Midbrain (tissue), 1 donor: ENCODE data around the gene B3GALNT1.
"Not testable (repeated sequence)": the region's sequence is repeated elsewhere in the genome, so short reads cannot be mapped to it uniquely, and the experiment has no call there.

Experiments used
- DNase-seq: peaks from one replicate; lab custom pipeline; 2025; lab: John Stamatoyannopoulos, UW

Gene B3GALNT1

DNA sequence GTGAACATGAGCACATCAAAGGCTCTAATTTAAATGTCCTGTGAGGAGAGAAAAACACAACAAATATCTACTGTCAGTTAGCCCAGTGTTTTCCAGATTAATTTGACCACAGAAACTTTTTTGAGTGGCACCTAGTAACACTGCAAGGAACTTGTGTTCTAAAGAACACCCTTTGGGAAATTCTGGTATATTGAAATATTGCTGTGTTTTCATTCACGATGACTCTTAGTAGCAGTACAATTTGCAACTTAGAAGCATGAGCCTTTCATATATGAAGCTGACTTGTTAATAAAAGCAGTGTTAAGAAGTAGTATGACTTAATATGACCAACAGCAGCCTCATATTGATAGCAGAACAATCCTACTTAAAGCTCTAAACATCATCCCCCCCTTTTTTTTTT, 32.0 kb downstream of the B3GALNT1 start:
- no peak for DNase-seq

DNA sequence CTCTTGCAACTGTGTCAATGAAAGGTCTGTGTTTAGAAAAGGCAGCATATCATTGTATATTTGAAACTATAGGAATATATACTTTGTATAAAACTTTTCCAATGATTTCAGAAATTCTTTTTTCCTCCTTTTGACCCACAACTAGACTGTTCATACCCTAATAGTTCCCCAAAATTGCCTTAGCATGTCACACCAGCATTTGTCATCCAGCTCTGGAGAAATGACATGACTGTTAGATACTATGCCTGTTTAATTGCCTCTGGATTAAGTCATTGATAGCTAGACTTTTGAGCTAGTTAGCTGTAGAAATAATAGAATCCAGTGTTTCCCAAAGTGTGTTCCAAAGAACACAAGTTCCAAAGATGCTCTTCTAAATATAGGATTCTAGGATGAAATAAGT, 32.4 kb downstream of the B3GALNT1 start:
- DNase-seq, result no peak

DNA sequence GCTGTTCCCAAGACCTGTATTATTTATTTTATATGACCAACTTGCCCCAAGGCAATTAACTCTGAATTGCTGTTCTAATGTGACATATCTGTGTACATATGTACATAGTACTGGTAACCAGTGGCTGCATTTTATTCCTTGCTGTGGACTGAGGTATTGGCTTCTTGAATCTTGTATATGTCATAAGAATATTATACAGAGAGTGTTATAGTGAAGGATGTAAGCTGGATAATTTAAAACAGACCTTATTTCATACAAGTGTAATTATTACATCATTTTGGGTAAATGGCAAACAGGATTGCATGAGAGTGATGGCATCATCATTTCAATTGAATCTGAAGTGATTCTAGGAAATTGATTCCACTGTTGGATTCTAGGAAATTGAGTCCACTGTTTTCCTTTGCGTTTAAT, 32.9 kb downstream of the B3GALNT1 start:
- DNase-seq, result no peak

DNA sequence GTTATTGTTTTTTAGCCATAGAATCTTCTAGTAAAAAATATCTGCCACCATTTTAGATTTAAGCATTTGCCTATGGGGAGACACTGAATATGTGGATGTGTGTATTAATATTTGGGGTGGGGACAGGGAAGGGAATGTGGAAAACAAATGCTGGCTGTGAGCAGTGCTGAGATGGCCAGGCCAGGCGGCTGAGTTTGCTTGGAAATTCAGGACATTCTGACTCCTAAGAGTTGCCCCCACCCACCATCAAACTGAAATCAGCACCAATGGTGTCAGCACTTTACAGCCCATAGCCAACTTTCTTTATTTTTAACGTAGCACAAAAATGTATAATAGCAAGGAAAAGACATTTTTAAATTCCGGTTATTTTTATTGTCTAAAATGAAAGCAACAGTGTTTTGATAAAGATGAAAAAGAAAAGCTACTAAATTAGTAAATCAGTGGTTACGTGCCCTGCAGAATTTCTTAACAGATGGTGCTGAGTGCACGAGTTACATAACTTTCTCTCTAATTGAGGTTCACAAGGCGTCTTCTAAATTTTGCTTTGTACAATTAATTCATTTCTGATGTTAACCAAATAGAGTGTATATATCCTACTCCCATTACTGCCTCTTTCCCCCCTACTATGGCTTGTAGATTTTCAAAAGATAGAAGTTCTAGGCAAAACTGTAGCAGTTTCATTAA, 34.0 kb downstream of the B3GALNT1 start:
- no peak for DNase-seq

DNA sequence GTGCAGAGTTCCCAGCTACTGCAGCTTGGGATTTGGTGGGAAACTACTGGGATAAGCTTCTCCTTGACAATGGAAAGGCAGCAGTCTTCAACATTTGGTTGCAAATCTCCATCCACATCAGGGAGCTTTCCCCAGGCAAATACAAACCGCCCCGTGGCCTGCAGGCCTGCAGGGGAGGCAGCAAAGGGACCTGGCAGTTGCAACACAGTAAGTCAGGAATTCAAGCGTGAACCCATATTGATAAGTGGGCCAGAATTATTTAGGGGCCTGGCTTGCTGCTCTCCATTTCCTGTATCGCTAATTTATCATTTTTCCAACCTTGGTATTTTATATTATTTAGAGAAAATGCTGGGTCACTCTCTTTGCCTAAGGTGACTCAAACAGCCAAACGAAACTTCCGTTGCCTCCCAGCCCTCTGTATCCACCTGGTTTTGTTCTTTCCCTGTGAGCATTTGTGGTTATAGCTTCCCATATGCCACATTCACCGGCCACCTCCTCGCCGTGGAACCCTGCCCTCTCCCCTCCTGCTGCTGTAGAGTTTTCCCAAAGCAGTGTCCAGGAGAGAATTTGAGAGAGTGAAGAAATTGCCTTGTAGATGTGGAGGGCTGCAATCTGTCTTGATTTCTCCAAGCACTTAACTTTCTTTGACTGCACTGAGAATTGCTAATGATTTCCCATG, 34.8 kb downstream of the B3GALNT1 start:
- DNase-seq, result no peak

DNA sequence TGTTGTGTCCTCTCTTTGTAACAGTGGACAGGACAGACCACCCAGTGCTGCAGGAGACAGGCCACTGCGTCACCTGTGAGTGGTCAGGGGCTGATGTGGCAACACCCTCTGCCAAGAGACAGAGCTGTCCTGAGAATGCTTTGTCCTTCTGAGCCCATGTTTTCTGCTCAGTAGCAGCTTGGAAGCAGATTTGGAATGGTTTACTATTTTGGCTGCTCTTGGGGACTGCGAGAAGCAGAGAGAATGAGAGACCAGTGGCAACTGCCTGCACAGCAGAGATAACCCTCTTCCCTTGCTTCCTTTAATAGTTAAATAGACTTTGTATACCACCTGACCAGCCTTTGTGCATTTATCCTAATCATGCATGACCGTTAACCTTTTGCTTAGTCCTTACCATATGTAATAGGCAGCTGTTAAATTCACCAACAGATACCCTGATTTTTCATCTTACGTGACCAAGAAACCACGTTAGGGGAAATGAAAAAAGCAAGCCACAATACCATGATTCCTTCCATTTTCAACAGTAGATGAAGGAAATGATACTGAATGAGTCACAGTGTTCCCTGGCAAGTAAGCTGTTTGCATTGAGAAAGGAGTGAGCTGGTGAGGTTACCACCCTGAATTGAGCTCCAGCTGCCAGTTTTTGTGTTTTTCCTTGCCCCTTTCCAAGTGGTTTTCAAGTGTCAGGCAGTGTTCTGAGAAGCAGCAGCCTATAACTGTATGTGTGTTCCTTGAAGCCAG, 35.5 kb downstream of the B3GALNT1 start:
- peak; percentile 7 for DNase-seq

DNA sequence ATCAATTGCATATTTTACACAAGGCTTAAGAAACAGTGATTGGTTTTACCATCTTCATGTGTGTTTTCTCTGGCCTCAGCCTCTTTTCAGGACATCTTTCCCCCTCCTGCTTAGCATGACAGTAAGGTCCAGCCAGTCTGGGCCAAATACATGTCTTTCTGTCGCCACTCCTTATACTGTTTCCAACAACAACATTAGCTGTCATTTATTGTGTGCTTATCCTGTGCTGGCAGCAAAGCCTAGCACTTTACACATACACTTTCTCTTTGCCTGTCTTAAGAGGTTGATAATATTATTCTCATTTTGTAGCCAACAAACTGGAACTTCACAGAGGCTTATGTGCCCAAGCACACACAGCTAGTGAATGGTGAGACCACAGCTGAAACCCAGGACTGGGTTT, 37.8 kb downstream of the B3GALNT1 start:
- DNase-seq, result no peak

DNA sequence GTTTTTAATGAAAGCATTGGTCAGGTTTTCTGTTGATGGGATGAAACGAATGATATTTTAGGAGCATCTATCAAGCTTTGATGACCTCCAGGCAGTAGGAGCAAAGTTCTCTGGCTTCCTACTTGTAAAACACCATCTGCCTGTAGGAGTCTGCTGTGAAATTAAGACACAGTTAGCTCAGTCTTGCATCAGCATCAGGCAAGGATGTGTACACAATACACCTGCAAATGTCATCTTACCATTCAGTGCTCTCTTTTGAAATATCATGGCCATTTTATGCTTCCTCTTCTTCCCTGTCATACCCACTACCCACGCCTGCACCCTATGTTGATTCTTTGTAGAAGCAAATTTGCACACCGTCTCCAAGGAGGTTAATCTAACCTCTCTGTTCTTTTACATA, 38.2 kb downstream of the B3GALNT1 start:
- DNase-seq, result no peak

DNA sequence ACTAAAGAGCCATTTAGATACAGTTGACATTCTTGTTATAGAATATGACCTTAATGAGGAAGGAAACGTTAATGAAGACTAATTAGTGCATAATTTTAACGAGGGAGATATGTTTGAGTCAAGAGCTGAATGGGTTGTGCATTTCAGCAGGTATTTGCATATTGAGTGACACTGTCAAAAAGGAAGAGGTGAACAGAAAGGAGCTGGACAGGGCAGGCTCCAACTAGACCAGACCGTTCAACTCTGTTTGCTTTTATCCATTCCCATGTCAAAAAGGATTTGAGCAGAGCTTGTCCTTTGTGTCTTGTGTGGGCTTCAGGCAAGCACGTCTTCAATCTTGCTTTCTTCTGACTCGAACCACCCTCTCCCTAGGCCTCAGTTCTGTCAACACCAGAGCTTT, 40.7 kb downstream of the B3GALNT1 start:
- DNase-seq, result no peak

DNA sequence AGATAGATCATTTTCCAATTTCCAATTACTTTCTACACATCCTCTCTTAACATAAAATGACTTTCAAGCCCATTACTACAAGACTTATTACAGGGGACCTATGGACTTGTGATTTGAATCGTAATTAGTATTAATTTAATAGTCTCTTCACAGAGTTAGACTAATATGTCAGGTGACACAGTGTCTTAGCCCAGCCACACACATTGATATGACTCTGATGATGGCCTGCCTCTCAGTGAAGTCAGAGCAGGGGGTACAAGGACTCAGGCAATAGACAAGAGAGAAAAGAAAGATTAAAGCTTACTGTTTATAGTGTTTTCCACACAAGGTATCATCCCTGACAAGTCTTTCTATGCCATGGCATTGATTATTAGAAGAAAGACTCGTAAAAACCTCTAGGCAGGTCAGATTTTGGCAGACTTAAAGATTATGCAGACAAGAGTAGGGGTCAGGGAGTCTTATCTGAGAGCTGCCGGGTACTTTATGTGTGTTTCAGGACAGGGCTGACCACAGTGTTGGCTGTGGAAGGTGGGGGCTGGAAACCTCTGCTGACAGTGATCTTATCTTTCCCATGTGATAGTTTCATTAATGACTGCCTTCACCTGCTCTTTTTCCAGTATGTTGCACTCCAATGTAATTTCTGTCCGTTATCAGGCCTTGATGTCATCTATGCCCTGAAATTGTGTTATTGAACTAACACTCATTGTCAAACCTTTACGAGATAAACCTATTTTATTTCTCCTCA, 50.1 kb downstream of the B3GALNT1 start:
- DNase-seq, result no peak

DNA sequence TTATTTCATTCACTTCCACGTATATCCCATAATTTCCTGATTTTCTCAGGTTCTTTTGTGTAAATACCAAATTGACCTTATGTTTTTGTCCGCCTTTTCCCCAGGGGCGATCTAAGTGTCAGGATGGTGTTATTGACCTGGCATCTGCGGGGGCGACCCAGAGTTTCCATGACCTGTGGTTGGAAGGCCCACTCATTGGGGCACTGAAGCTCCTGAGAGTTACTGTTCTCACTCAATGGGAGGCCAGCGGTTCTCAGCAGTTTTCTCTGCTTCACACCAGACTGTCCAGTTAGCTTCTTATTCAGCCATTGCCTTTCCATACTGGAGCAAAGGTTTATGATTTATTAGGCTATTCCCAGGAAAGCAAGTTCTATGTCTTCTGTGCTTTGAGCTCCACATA, 53.3 kb downstream of the B3GALNT1 start:
- DNase-seq, result no peak

DNA sequence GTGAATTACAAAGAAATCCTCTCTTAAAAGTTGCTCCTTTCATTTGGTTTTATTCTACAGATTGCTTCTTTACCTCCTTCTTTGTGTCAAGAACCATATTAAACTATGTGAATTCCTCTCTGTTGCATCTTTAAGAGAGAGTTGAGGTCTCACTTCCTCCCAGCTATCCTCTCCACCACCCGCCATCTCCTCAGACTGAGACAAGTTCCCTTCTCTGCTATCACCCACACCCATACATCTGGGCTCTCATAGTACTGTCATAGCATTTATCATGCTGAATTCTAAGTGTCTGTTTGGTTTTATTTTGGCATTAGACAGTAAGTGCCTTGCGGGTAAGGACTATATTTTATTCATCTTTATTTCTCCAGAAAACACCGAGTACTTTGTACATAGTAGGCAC, 54.2 kb downstream of the B3GALNT1 start:
- no peak for DNase-seq

DNA sequence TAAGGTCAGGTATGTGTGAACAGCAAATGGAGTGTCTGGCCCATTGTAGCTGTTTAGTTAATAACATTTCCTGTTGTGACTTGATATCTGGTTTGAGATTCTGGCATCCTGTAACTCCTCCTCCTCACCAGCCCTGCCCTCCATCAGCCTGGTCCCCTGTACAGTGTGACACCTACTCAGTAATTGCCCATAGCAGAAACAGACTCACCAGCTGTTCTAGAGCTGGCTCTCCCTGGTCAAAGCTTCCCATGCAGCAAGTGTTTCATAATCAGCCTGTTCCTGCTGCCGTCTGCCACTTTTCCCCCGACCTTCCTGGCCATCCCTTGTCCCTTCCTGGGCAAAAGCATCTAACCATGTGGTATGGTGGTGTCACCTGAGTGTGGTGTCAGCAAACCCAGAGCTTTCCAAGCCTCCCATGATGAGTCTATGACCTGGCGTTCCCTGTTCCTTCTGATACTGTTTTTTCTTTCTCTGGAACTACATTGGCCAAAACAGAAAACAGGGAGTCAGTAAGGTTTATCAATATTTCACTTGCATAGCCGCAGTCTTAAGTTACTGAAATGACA, 55.4 kb downstream of the B3GALNT1 start:
- DNase-seq, result no peak

DNA sequence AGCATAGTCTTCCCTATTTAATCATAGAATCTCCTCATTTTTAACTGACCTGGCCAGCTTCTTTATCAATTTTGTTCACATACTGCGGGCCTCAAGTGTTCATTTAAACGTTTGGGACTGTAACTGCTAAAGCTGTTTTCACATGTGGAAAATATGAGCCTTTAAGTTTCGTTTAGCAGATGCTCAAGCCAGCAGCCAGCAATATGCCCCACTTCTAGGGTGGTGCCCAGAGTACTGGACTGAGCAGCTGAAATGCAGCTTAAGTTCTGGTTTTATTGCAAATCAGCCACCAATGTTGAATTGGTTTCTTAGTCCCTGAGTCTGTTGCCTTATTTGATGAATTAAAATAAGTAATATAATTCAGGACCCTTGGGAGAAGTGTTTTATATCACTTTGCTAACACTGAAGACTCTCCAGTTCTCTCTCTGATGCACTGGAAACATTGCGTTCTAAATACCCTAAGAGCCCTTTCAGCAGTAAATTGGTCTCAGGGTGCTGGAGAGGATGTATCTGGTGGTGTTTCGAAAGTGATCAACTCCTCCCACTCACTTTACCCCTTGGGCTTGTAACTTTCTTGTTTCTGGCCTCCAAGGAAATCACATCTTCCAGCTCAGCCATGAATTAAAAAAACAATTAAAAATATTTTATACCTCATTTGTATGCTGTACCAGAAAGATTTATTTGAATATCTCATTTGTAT, 61.7 kb downstream of the B3GALNT1 start:
- DNase-seq, result no peak

DNA sequence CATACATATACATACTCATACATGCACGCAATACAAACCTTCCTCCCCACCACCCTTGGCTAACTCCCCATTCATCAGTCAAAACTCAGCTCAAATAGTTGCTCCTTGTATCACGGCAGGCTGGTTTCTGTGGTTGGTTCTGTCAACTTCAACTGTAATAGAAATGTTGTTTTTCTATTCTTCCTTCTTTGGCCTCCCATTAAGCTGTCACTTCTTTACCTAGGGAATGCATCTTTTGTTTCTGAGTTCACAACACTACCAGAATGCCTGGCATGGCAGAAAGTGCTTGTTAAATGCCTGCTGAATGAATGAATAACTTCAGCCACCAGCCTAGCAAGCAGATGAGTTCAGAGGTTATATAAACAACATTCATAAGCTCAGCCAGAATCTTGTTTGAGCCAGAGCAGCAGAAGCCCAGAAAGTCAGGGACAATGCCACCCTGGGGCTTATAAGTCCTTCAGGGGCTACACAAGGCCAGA, 63.1 kb downstream of the B3GALNT1 start:
- DNase-seq, result no peak

DNA sequence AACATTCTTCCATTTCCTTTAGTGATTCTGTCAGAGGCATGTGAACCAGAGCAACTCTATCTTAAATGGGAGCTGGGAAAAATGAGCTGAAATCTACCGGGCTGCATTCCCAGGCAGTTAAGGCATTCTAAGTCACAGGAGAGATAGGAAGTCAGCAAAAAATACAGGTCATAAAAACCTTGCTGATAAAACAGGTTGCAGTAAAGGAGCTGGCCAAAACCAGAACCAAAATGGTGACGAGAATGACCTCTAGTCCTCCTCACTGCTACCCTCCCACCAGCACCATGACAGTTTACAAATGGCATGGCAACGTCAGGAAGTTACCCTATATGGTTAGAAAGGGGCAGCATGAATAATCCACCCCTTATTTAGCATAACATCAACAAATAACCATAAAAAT, 66.4 kb downstream of the B3GALNT1 start:
- no peak for DNase-seq

DNA sequence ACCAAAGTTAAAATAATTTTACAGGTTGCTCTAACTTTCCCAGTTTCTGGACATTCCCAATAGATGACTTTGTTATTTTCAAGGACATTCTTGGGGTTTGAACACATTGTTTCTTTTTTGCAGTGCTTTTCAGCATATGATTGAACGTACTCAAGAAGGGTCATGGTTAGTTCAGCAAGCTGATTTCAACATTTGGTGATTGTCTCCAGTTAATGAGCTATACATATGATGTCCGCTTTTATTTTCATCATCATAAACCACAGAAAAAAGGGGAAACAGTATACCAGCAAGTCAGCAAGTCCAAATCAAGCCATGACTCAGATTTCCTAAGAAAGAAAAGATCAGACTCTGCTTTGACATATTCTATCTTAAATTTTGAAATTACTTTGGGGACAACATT, 69.4 kb downstream of the B3GALNT1 start:
- DNase-seq, result no peak

DNA sequence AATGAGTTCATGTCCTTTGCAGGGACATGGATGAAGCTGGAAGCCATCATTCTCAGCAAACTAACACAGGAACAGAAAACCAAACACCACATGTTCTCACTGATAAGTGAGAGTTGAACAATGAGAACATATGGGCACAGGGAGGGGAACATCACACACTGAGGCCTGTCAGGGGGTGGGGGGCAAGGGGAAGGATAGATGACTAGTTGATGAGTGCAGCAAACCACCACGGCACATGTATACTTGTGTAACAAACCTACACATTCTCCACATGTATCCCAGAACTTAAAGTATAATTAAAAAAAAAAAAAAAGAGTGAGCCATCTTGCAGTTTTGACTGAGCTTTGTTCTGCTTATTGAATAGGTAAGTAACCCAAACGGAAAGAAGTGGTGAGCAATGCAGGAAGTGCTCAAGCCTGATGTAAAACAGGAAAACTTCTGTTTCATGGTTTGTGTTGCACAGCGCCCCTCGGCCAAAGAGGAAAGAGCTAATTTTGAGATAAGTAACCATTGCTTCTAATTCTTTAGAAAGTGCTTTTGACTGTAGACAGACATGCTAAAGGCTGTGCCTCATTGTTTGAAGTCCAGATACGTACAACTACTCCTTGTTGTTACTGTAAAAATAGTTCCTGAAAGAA, 70.1 kb downstream of the B3GALNT1 start:
- DNase-seq, result not testable (repeated sequence)
